ELF-1 (cell line): ENCODE data around the gene YAF2.
"Not testable (repeated sequence)": the region's sequence is repeated elsewhere in the genome, so short reads cannot be mapped to it uniquely, and the experiment has no call there.

ENCODE experiments used
- DNase-seq: peaks from one replicate; pipeline ENCODE4 v3.0.0-alpha.2; 2016; ENCODE audit warnings: low read depth, low spot score

Gene YAF2

DNA sequence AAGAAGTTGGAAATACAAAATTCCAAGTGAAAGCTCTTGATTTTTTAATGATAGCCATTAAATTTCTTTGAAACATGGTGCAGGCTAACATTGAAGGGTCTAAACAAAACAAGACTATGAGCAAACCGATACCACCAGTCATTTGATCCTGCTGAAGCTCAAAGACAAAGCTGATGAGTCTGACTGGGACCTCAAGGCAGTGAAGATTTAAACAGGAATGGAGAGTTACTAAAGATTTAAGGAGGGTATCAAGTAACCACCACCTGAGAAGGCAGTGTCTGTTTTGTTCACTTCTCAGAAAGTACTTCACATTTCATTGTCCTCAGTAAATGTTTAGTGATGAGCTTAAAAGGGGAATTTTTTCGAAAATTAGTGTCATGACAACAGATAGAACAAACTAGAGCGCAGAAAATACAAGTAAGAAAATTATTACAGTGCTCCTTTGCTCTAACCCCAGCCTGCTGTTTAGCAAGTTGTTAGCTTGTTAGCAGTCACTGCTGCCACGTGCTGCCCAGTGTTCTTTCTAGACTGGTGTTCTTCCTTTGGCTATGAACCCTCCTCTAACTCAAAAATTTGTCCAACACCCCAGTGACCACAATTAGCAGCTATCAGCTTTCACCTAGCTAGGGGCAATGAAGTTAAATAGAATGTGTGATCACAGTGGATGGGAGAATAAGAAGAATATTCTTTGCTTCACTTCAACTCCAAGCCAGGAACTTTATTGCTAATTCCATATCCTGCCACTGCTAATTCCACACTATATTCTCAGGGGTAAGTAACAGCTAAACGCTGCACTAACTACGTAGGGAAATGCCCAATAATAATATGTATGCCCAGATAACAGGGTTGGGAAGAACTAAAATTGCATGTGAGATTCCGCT, 41.1 kb downstream of the YAF2 start:
- DNase-seq, result no peak

DNA sequence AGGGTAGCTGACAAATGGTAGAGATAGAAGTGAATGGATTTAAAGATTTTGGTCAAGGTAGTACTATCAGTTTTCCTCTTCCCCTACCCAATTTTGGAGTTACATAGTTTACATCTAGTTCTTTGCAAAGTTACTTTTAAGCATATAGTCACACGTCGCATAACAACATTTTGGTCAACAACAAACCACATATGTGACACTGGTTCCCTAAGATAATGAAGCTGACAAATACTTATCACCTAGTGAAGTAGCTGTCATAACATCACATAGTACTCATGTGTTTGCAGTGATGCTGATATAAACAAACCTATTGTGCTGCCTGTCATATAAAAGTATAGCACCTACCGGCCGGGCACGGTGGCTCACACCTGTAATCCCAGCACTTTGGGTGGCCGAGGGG, 45.4 kb downstream of the YAF2 start:
- no peak for DNase-seq

DNA sequence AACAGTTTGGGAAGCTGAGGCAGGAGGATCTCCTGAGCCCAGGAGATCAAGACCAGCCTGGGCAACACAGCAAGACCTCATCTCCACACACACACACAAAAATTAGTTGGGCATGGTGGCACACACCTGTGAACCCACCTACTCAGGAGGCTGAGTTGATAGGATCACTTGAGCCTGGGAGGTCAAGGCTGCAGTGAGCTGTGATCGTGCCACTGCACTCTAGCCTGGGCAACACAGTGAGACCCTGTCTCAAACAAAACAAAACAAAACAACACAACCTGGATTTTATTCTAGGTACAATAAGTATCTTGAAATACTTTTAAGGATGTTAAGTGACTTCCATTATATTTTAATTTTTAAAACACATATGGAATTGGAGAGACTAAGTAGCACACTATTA, 45.8 kb downstream of the YAF2 start:
- DNase-seq, result no peak

DNA sequence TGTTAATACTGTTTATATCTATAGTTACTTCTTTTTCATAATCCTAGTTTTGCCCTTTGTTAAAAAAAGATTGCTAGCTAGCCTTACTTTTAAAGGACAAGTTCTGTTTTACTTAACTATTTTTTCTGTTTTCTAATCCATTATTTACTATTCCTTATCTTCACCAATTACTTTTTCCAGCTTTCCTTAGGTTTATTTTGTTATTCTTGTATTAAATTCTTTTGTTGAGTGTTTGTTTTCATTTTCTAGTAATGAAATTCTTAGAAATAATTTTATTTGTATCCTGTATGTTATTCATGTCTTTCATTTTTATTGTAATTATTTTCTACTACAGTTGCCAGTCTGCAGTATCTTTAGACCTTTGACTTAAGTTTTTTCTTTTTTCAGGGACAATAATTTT, 47.7 kb downstream of the YAF2 start:
- no peak for DNase-seq

DNA sequence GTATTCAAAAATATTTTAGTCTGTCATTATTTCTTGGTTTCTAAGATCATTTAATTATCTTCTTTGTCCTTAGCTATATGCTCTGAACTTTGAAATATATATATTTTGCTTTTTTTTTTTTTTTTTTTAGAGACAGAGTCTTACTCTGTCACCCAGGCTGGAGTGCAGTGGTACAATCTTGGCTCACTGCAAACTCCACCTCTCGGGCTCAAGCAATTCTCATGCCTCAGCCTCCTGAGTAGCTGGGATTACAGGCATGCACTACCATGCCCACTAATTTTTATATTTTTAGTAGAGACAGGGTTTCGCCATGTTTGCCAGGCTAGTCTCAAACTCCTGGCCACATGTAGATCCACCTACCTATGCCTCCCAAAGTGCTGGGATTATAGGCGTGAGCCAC, 49.8 kb downstream of the YAF2 start:
- DNase-seq, result not testable (repeated sequence)

DNA sequence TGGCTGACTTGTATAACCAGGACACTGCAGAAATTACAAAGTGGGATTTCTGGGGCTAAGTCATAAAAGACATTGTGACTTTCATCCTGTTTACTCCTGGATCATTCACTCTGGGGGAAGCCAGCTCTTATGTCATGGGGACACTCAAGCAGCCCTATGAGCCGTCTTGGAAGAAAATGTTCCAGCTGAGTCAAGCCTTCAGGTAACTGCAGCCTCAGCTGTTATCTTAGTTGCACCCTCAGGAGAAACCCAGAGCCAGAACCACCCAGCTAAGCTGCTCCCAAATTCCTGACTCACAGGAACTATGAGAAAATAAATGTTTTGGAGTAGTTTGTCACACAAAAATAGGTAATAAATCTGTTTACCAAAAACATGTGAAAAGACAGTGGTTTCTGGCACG, 50.2 kb downstream of the YAF2 start:
- DNase-seq, result no peak

DNA sequence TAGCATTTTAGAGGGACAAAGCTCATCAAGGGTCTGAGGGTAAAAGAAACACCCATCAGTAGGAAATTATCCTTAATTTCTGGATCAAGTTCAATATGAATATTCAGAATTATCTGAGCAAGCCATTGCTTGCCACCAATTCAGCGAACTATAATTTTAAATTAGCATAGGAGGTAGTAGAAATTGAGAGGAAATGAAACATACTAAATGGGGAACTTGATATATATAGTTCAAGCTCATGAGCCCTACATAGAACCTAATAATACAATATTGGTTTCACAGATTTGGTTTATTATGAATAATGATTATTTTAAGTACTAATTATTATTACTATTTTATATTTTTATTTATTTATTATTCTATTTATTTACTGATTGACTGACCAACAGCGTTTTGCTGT, 51.3 kb downstream of the YAF2 start:
- no peak for DNase-seq

DNA sequence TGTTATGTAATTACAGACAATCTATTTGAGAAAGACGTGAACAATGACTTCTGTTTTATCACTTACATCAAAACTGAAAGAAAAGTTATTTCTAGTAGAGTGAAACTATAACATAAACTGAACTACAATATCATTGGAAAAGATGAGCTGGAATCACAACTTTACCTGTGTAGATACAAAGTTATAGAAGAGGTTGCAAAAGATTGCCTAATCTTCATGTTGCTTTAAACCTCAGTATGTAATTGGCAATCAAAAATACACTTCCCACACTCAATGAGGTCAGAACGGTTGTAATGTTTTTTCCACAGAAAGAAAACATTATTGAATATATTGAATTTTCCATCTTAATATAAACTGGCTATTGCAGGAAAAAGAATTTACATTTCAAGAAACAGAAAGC, 55.7 kb downstream of the YAF2 start:
- no peak for DNase-seq

DNA sequence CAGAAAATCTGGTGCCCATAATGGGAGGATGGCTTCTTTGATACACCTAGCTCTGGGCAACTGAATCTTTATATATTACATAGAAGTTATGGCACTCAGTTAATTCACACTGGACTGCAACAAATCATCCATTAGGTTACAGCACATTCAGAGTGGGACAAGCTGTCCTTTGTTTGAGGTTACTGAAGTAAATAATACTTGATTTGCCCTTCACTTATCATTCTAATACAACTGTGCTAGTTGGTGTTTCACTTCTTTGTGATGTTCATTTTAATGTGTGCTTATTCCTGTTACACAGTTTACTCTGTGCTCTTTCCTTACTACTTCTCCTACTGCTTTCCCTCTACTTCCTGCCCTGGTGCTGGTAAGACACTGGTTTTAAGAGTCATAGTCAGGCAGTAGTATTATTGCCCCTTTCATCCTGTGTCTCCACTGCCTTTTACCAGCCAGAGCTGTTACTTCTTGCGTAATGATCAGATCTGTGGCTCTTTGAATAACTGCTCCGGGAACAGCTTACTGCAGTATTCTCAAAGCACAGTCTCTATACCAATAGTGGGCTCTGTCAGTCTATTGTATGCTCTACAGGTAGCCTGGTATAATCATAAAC, 57.0 kb downstream of the YAF2 start:
- DNase-seq, result no peak

DNA sequence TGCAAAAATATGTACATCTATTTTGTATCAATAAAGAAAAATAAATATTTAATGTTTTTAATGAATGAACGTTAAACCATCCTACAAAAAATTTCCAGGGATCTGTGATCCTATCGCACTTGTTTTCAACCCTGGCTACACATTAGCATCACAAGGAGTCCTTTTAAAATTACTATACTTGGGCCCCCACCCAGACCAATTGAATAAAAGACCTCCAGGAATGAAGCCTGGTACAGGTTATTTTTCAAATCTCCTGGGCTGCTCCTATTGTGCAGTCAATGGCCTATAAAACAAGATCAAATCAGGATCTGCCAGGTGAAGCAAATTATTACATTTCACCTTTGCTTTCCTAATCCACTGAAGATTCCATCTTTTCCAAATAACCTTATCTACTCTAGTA, 59.9 kb downstream of the YAF2 start:
- DNase-seq, result no peak

DNA sequence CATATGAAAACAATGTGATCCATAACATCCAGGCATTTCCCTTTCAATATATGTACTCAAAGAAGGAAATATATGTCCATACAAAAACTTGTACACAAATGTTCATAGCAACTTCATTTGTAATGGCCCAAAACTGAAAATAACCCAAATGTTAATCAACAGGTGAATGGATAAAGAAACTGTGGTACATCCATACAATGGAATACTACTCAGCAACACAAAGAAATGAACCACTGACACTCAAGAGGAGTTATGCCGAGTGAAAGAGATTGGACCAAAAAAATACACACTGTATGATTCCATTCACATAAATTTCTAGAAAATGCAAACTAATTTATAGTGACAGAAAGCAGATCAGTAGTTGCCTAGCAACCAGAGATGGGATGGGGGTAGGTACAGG, 63.1 kb downstream of the YAF2 start:
- DNase-seq, result no peak

DNA sequence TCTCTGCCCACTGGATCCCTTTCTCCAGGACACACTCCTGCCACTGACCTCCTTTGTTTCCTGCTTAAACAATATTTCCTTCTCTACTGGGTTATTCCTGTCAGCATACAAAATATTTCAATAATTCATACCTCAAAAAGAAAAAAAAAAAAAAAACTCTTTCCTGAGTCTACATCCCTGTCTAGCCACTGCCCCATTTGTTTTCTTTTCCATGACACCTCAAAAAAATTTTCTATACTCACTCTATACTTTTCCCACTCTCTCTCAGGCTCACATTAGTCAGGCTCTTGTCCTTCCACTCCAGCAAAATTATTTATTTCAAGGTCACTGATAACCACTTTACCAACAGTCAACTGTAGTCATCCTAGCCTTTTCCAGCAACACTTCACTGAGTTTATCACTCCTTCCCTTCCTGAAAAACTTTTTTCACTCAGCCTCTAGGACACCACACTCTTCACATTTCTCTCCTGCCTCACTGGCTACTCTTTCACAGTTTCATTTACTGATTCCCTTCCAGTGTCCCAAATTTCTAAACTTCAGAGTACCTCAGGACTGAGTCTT, 64.0 kb downstream of the YAF2 start:
- no peak for DNase-seq

DNA sequence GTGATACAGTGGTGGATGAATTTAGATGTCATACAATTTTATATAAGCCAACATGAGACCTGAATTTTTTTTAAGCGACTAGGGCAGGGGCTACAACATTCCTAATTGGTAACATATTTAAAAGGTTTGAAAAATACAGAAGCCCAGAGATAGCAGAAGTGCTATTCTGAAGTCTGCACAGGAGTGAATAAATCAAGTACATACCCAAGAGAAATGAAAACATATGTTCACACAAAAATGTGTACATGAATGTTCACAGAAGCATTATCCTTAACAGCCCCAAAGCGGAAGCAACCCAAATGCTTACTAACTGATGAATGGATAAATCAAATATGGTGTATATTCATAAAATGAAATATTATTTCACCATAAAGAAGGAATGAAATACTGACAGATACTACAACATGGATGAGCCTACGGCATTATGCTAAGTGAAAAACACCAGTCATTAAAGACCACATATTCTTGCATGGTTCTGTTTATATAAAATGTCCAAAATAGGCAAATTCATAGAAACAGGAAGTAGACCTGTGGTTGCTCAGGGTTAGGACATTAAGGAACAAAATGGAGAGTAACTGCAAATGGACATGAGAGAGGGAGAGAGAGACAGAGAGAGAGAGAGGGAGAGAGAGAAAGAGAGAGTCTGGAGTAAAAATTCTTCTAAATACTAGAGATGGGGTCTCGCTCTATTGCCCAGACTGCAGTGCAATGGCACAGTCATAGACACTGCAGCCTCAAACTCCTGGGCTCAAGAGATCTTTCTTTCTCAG, 65.4 kb downstream of the YAF2 start:
- DNase-seq, result no peak

DNA sequence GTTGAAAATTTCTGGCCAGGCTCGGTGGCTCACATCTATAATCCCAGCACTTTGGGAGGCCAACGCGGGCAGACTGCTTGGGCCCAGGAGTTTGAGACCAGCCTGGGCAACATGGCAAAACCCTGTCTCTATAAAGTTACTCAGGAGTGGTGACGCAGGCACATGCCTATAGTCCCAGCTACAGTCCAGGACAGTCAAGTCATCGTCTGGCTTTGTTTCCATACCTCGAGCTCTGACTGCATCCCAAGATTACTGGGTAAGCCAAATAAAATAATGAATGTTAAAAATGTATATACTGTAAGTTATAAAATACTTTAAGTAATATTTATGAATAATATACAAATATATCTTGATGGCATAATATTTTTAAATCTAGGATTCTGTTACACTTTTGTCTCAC, 70.3 kb downstream of the YAF2 start:
- DNase-seq, result no peak

DNA sequence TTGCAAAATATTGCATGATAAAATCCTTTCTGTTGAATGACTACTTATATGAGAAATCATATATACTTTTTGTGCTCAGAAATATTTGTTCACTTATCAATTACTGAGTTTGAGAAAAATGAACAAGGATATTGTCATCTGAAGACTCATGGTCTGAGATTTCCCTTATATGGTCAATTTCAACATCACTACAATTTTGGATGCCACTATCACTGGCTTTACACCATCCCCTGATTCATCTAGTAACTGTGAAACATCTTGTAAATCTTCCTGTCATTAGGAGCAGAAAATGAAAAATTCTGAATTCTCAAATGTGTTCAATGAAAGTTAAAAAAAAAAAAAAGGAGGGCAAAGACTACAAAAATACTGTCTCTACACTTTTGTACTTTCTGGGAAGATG, 71.5 kb downstream of the YAF2 start:
- DNase-seq, result no peak

DNA sequence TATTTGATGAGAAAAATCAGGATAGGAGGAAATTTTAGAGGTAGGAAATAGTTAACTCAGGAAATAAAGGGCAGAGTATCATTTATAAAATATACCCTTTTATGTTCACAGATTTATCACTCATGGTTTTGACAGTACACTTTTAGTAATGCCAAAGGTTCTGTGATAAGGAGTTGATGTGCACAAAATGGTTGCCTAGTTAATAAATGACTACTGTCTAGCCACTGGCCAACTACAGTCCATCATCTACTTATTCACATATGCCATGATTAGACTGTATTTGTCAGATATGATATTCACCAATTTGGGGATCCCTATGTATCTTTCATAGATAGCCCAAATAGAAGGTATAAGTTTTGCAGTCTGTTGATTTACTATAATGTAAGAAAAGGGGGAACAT, 74.1 kb downstream of the YAF2 start:
- DNase-seq, result no peak

DNA sequence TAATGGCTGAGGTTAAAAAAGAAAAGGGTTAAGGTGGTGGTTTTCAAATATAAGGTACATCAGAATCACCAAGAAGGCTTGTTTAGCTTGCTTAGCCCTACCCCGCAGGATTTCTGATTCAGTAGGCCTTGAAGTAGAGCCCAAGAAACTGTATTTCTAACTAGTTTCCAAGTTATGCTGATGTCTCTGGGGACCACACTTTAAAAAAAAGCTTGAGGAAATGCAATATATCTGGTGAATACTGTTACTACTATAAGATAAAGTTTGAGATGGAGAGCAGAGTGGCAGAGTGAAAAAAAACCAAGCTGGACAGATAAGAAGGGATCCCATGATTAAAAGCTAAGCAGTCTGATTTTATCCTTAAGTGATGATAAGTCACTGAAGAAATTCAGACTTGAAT, 75.1 kb downstream of the YAF2 start:
- no peak for DNase-seq

DNA sequence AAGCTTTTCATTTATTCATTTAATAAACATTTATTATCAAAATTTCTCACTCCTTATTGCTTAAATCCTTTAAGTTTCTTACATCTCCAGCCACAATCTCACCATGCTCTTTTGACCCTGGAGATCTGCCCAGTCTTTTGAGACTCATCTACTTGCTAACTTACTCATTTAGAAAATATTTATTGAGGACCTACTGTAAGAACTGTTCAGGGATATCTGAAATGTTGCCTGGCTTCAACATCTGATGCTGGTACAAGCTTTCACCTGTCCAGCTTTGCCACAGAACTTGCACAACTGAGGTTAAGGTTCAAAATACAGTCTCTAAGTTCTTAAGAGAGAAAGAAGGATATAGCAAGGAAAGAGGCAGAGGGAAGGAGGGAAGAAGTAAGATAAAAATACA, 75.9 kb downstream of the YAF2 start:
- no peak for DNase-seq

DNA sequence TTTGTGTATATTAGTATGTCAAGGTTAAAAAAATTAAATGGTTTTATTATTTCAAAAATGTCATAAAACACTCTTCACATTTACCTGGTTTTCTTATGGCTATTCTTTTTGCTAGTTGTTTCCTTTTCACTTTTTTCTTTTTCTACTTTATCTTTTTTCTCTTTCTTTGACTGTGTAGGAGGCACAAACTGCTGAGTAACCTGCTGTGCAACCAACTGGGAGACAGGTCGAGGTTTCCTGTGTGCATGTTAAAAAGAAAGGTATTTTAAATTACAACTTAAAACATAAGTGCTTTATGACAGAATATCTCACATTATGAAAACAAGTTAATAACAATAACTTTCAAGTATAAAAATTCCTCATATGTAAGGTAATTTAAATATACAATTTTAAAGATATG, 76.5 kb downstream of the YAF2 start:
- DNase-seq, result no peak

DNA sequence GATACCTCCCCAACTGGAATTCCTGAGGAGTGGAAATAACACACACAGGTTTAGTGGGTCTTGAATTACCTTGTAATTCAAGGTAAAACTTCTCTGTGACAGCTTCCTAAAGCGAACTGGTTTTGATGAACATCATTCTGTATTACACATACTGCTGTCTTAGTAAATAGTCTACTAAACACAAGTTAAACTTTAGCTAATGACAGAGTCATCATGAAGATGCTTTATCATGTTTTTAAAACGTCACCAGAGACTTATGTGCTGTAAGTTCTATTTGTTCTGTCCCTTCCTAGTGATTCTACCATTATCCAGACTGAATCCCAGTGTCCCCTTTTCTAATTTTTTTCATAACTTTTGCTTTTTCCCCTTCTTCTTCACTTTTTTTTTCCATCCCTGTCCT, 81.8 kb downstream of the YAF2 start:
- DNase-seq, result no peak

DNA sequence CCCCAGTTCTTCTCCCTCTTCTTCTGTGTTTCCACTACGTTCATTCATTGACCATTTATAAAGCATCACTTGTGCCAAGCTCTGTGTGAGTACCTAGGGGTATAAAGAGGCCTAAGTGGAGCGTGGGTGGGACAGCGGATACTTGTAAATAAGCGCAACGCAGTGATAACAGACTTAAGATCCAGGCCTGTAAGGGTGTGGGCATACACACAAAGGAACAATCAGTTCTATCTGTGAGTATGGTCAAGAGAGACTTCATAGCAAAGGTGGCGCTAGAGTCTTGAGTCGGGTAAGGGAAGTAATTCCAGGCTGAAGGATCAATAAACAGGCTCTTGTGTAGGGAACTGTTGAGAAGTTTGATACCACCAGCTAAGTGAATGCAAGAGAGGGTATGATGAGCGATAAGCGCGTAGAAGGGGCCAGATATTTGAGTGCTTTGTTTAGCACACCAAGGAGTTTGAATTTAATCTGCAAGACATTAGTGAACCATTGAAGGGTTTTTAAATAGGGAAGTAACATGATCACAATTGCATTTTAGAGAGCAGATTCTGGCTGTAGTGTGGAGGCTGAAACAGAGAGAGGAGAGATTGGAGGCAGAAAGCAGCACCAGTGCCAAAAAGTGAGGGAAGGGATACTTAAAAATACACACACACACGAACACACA, 92.4 kb downstream of the YAF2 start:
- DNase-seq, result peak; percentile 55

DNA sequence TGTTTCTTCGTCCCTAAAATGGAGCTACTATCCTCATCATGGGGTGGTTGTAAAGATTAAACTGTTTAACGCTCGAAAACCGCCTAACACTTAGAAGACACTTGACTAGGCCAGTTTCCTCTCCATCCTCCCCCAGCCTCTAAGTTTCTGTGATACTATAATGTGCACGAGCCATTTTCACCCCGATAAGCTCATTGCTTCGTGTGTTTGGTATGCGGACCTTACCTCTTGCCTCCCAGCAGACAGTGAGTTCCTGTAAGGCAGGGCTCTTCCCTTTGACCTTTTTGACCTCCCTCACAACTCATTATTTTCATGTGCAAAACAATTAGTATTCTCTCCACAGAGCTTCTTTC, 92.9 kb downstream of the YAF2 start:
- no peak for DNase-seq
